Measurements from ENCODE around the gene ZFP36L1.
A peak's percentile ranks its signal among the peaks of the same experiment; 100 is the strongest.
"Not testable (repeated sequence)": the region's sequence is repeated elsewhere in the genome, so short reads cannot be mapped to it uniquely, and the experiment has no call there.

ZFP36L1 gene

DNA sequence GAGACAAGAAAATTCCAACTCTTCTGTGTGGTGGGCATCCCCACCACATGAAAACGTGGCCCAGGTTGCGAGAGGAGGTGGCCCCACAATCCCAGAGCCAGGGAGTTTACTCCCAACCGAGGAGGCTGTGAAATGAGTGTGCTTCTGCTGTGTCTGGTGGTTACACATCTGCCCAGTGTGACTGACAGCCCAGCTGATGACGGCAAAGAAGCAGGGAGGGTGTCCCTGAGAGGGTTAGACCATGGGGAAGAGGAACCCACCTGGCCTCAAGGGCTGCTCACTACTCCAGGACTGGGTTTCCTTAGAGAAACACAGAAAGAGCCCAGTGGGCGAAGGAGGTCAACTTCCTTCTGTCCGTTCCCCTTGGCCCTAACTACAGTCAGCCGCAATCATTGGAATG is 24.6 kb downstream of the ZFP36L1 start:
- no peak overlapping the region for H2BK120ac ChIP-seq (ENCODE audit: low read depth, low read length)
- H3K27me3 ChIP-seq (ENCODE audit: insufficient read depth, low read length, poor library complexity), result no peaks in the 10 kb centered on the region
- no peak overlapping the region for H3K56ac ChIP-seq (ENCODE audit: low read length)
- H2AK5ac ChIP-seq (ENCODE audit: low read length), result no peak overlapping the region
- H4K8ac ChIP-seq (ENCODE audit: low read depth, low read length), result no peak overlapping the region
- H2BK15ac ChIP-seq (replicated peaks; ENCODE audit: low read depth), result no peak overlapping the region
- no peak overlapping the region for H2BK5ac ChIP-seq (ENCODE audit: low read length)
- no peak overlapping the region for H3K23ac ChIP-seq (ENCODE audit: low read length)
- H3K18ac ChIP-seq (ENCODE audit: low read length), result no peak overlapping the region
- no peak overlapping the region for H3K4me2 ChIP-seq (ENCODE audit: low read length)
- no peak overlapping the region for H3K4me3 ChIP-seq (ENCODE audit: low read length)
- no peak for DNase-seq
- H3K4me1 ChIP-seq (ENCODE audit: control insufficient read depth, low read depth, low read length), result peaks cover 2% of the 10 kb centered on the region
- no peaks in the 10 kb centered on the region for H3K79me1 ChIP-seq (ENCODE audit: low read length)
- H3K79me2 ChIP-seq (ENCODE audit: control insufficient read depth, insufficient read depth, low read length), result no peaks in the 10 kb centered on the region
- H3K27ac ChIP-seq (ENCODE audit: low read depth, low read length), result no peak overlapping the region
- H3K4ac ChIP-seq (ENCODE audit: low read depth, low read length), result no peak overlapping the region
- H3K9ac ChIP-seq (ENCODE audit: low read length), result no peak overlapping the region
- no peaks in the 10 kb centered on the region for H3K36me3 ChIP-seq (ENCODE audit: control insufficient read depth, insufficient read depth, low read length)
- no CpG with 5 or more reads among the region's 7 CpGs for WGBS (ENCODE audit: extremely low coverage, insufficient coverage, low lambda C conversion rate)
- H4K5ac ChIP-seq (ENCODE audit: low read length), result no peak overlapping the region

DNA sequence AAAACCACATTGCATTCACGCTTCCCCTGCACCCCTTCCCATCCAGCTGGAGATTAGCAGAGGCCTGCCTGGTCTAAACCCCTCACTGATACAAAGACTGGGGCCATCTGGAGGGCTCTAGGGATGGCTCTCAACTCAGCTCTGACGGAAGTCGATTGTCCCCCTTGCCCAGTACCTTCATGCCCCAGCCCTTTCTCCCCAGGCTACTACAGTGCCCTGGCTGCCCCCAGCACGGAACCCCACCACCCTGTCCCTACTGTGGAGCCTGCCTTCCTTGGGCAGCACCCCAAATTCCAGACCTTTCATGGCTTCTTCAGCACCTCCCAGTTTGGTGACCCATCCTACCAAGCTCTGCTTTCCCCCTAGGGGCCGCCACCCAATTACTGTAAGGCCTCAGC is 25.6 kb downstream of the ZFP36L1 start:
- Histone ChIP-seq H3K9ac (ENCODE audit: low read length) (no peak overlapping the region), H3K27me3 (ENCODE audit: insufficient read depth, low read length, poor library complexity) (no peaks in the 10 kb centered on the region), H3K36me3 (ENCODE audit: control insufficient read depth, insufficient read depth, low read length) (no peaks in the 10 kb centered on the region), H3K79me2 (ENCODE audit: control insufficient read depth, insufficient read depth, low read length) (no peaks in the 10 kb centered on the region), H3K4me1 (ENCODE audit: control insufficient read depth, low read depth, low read length) (peaks cover 8% of the 10 kb centered on the region), H2BK15ac (replicated peaks; ENCODE audit: low read depth) (no peak overlapping the region), H3K4me2 (ENCODE audit: low read length) (no peak overlapping the region), H3K18ac (ENCODE audit: low read length) (no peak overlapping the region), H4K5ac (ENCODE audit: low read length) (no peak overlapping the region), H2BK5ac (ENCODE audit: low read length) (no peak overlapping the region), H2AK5ac (ENCODE audit: low read length) (no peak overlapping the region), H3K27ac (ENCODE audit: low read depth, low read length) (no peak overlapping the region), H3K56ac (ENCODE audit: low read length) (no peak overlapping the region), H2BK120ac (ENCODE audit: low read depth, low read length) (no peak overlapping the region), H3K4ac (ENCODE audit: low read depth, low read length) (no peak overlapping the region), H4K8ac (ENCODE audit: low read depth, low read length) (no peak overlapping the region), H3K4me3 (ENCODE audit: low read length) (no peak overlapping the region), H3K23ac (ENCODE audit: low read length) (no peak overlapping the region), H3K79me1 (ENCODE audit: low read length) (no peaks in the 10 kb centered on the region)
- WGBS (ENCODE audit: extremely low coverage, insufficient coverage, low lambda C conversion rate), result no CpG with 5 or more reads among the region's 5 CpGs
- DNase-seq, result no peak

DNA sequence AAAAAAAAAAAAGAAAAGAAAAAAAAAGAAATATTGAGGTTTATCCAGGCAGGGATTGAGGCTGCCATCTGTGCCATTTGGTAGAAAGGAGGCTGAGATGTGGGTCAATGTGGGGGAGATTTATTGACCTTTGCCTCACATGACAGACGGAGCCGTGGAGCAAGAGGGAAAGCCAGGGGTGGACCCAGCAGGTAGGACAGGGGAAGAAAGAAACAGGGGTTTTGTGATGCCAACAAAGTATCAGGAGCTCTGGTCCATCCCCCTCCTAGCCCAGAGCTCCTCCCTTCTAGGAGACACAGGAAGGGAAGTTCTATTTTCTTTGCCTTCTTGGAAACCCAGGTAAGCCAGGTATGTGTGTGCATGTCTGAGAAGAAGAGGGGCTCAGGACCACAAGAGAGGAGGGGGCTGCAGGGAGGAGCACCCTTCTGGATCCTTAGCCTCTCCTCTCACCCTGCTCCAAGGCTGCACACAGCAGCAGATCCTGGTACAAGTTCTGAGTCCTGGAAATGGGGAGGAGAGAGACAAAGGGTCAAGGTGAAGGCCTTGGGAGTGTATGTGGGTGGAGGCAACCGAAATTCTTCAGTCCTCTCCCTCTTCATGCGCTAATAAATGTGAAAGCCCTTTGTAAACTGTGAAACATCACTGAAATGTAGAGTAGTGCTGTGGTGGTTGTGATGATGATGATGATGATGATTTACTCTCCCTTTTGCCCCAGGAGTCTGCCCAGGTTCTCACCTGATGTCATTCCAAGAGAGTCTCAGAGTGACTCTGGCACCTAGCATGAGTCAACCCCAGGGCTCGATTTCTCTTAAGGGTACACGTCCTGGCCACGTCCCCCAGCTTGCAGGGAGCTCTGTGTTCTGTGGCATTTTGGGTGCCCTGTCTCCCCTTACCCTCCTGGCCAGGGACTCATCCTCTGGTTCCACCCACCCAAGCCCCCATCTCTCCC is 26.3 kb downstream of the ZFP36L1 start:
- Histone ChIP-seq H3K9ac (ENCODE audit: low read length) (no peak overlapping the region), H3K36me3 (ENCODE audit: control insufficient read depth, insufficient read depth, low read length) (no peaks in the 10 kb centered on the region), H3K18ac (ENCODE audit: low read length) (no peak overlapping the region), H2BK120ac (ENCODE audit: low read depth, low read length) (no peak overlapping the region), H4K8ac (ENCODE audit: low read depth, low read length) (no peak overlapping the region), H4K5ac (ENCODE audit: low read length) (no peak overlapping the region), H3K4ac (ENCODE audit: low read depth, low read length) (no peak overlapping the region), H3K79me2 (ENCODE audit: control insufficient read depth, insufficient read depth, low read length) (no peaks in the 10 kb centered on the region), H3K27me3 (ENCODE audit: insufficient read depth, low read length, poor library complexity) (no peaks in the 10 kb centered on the region), H3K23ac (ENCODE audit: low read length) (peak overlapping the region; percentile 15), H3K56ac (ENCODE audit: low read length) (peak overlapping the region; percentile 10), H2BK5ac (ENCODE audit: low read length) (no peak overlapping the region), H3K27ac (ENCODE audit: low read depth, low read length) (no peak overlapping the region), H2AK5ac (ENCODE audit: low read length) (no peak overlapping the region), H3K4me3 (ENCODE audit: low read length) (no peak overlapping the region), H3K79me1 (ENCODE audit: low read length) (no peaks in the 10 kb centered on the region), H2BK15ac (replicated peaks; ENCODE audit: low read depth) (no peak overlapping the region), H3K4me2 (ENCODE audit: low read length) (no peak overlapping the region), H3K4me1 (ENCODE audit: control insufficient read depth, low read depth, low read length) (peaks cover 8% of the 10 kb centered on the region)
- DNase-seq, result no peak
- no CpG with 5 or more reads among the region's 7 CpGs for WGBS (ENCODE audit: extremely low coverage, insufficient coverage, low lambda C conversion rate)

DNA sequence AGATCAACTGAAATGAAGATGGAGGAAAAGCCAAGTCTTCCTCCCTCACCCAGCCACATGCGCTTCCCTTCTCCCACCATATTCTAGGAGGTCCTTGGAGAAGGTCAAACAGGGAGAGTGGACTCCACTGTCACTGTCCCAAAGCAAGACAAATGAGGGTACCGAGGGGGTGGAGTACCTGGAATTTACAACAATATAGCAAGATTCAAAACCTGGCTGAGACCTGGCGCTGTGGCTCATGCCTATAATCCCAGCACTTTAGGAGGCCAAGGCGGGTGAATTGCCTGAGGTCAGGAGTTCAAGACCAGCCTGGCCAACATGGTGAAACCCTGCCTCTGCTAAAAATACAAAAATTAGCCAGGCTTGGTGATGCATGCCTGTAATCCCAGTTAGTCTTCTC is 29.0 kb downstream of the ZFP36L1 start:
- H3K9ac ChIP-seq (ENCODE audit: low read length); H2AK5ac ChIP-seq (ENCODE audit: low read length); H3K23ac ChIP-seq (ENCODE audit: low read length); H4K8ac ChIP-seq (ENCODE audit: low read depth, low read length); H3K27me3 ChIP-seq (ENCODE audit: insufficient read depth, low read length, poor library complexity); H2BK5ac ChIP-seq (ENCODE audit: low read length); H3K79me2 ChIP-seq (ENCODE audit: control insufficient read depth, insufficient read depth, low read length); H3K79me1 ChIP-seq (ENCODE audit: low read length); H3K4me2 ChIP-seq (ENCODE audit: low read length); H2BK120ac ChIP-seq (ENCODE audit: low read depth, low read length); H2BK15ac ChIP-seq (replicated peaks; ENCODE audit: low read depth); DNase-seq; H4K5ac ChIP-seq (ENCODE audit: low read length); H3K27ac ChIP-seq (ENCODE audit: low read depth, low read length); H3K18ac ChIP-seq (ENCODE audit: low read length); H3K4me3 ChIP-seq (ENCODE audit: low read length); H3K4me1 ChIP-seq (ENCODE audit: control insufficient read depth, low read depth, low read length); H3K36me3 ChIP-seq (ENCODE audit: control insufficient read depth, insufficient read depth, low read length); H3K4ac ChIP-seq (ENCODE audit: low read depth, low read length): not testable (repeated sequence)
- no CpG with 5 or more reads among the region's 4 CpGs for WGBS (ENCODE audit: extremely low coverage, insufficient coverage, low lambda C conversion rate)
- H3K56ac ChIP-seq (ENCODE audit: low read length), result peak overlapping the region; percentile 29

DNA sequence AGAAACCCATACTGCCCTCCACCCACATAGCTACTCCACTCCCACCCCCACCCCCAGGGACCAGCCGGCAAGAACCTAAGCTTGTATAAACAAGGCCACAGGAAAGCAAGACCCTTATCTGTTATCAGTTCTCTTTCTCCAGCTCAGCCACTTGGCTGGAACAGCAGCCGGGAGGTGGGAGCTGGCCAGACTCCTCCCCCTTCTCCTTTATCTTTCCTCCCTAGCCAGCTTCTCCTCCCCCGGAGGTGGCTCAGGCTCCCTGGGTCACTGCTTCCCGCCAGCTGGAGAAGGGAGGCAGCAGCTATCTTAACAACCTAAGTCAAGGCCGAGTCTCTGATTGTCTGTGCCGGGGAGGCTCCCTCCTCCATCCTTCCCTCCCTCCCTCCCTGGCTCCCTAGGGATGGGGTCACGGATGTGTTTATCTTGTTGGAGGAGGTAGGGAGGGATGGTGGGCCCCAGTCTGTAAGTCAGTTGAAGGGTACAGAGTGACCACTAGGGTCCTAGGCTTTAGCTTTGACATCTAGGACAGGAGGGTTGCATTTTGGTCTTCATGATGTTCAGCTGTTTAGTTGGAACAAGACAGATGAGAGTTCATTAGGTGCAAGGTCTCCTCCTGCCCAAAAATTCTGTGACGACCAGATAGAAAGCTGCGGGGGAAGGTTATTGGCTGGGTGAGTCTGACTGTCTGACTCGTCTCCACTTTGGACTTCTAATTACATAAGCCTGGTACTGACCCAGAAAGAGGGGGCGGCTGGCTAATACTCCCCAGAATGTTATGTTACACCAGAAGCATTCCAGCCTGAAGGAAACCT is 29.7 kb downstream of the ZFP36L1 start:
- no peak overlapping the region for H3K4me2 ChIP-seq (ENCODE audit: low read length)
- no peaks in the 10 kb centered on the region for H3K36me3 ChIP-seq (ENCODE audit: control insufficient read depth, insufficient read depth, low read length)
- no peak overlapping the region for H3K23ac ChIP-seq (ENCODE audit: low read length)
- no peaks in the 10 kb centered on the region for H3K79me2 ChIP-seq (ENCODE audit: control insufficient read depth, insufficient read depth, low read length)
- peak; percentile 97 for DNase-seq
- H2BK15ac ChIP-seq (replicated peaks; ENCODE audit: low read depth), result no peak overlapping the region
- H3K79me1 ChIP-seq (ENCODE audit: low read length), result no peaks in the 10 kb centered on the region
- H4K8ac ChIP-seq (ENCODE audit: low read depth, low read length), result no peak overlapping the region
- H3K27me3 ChIP-seq (ENCODE audit: insufficient read depth, low read length, poor library complexity), result no peaks in the 10 kb centered on the region
- H3K27ac ChIP-seq (ENCODE audit: low read depth, low read length), result no peak overlapping the region
- H3K9ac ChIP-seq (ENCODE audit: low read length), result no peak overlapping the region
- no peak overlapping the region for H3K4me3 ChIP-seq (ENCODE audit: low read length)
- H3K4me1 ChIP-seq (ENCODE audit: control insufficient read depth, low read depth, low read length), result peaks cover 9% of the 10 kb centered on the region
- WGBS (ENCODE audit: extremely low coverage, insufficient coverage, low lambda C conversion rate), result no CpG with 5 or more reads among the region's 11 CpGs
- H2AK5ac ChIP-seq (ENCODE audit: low read length), result peak overlapping the region; percentile 43
- peak overlapping the region; percentile 64 for H3K18ac ChIP-seq (ENCODE audit: low read length)
- no peak overlapping the region for H3K4ac ChIP-seq (ENCODE audit: low read depth, low read length)
- peak overlapping the region; percentile 64 for H2BK5ac ChIP-seq (ENCODE audit: low read length)
- no peak overlapping the region for H4K5ac ChIP-seq (ENCODE audit: low read length)
- H3K56ac ChIP-seq (ENCODE audit: low read length), result peak overlapping the region; percentile 70
- H2BK120ac ChIP-seq (ENCODE audit: low read depth, low read length), result no peak overlapping the region

Measured in mesendoderm (in vitro differentiated cells).